K562 (cell line): ENCODE data around the gene ADPRM. TPM values are rescaled to one million over a fixed set of nuclear protein-coding genes. Genes with fewer than 3 reads are reported as not detected.
A peak's percentile ranks its signal among the peaks of the same experiment; 100 is the strongest.

Source experiments
- ATAC-seq: fragments of 200-7000 bp; cut with Tn5 transposase; 3 replicates; pipeline ENCODE4 v1.9.1; 2020; ENCODE audit warnings: moderate library complexity
- BruUV-seq: library from RNA; stranded (reverse); fragments of 400-500 nt; replicated peaks from 2 replicates; lab custom pipeline; 2021; lab: Mats Ljungman, UMichigan
- CTCF ChIA-PET: fragments of 300-600 bp; formaldehyde crosslinking; extraction: SDS; loops from one replicate; lab custom pipeline; 2021; ENCODE audit warnings: low intra/inter-chr PET ratio; lab: Yijun Ruan, JAX
- POLR2A ChIA-PET: fragments of 300-600, 350-650 bp; sonication (Branson Sonifier 250); formaldehyde crosslinking; extraction: SDS; loops from one replicate; lab custom pipeline; 2021; ENCODE audit warnings: antibody characterized with exemption, inconsistent platforms; lab: Yijun Ruan, JAX
- DNase-seq, 4 experiments: peaks; one replicate each; pipeline versions ENCODE4 v3.0.0 to v3.0.0-alpha.2; 2011 to 2018; ENCODE audit warnings: low spot score in 3 of 4, mixed read lengths in 3 of 4; ENCODE audit errors: extremely low read depth in 1 of 4
- FAIRE-seq: peaks from 2 replicates; lab custom pipeline; 2011; peaks lifted over from hg19 to GRCh38; lab: Jason Lieb, UNC
- H2AFZ ChIP-seq: 2 replicates; pipeline ENCODE4 v1.6.0; 2011; ENCODE audit warnings: low read depth, low read length, control low read depth, inconsistent platforms
- H3K27ac ChIP-seq: fragments of 200-600 bp; 3 replicates; pipeline ENCODE4 v1.8.0; 2011; ENCODE audit warnings: low read depth, mild to moderate bottlenecking, control low read depth, inconsistent platforms, low read length, moderate library complexity, mixed read lengths; ENCODE audit errors: extremely low read depth
- H3K27me3 ChIP-seq, 2 experiments: fragments of 300-600 bp in 1 of 2; 2 replicates in 1 of 2; 3 replicates in 1 of 2; pipeline versions ENCODE4 v1.6.0 to v1.8.0; 2011; ENCODE audit warnings: inconsistent platforms in 2 of 2, low read length in 2 of 2, mild to moderate bottlenecking in 1 of 2, mixed read lengths in 1 of 2, moderate library complexity in 1 of 2; ENCODE audit not compliant: control insufficient read depth in 2 of 2, insufficient read depth in 2 of 2
- H3K36me3 ChIP-seq: fragments of 300-600 bp; 3 replicates; pipeline ENCODE4 v1.8.0; 2011; ENCODE audit warnings: mild to moderate bottlenecking, low read length, inconsistent platforms; ENCODE audit not compliant: control insufficient read depth, insufficient read depth
- H3K4me1 ChIP-seq, 2 experiments: fragments of 200-600 bp in 1 of 2; replicated peaks in 1 of 2; 2 replicates in 1 of 2; 3 replicates in 1 of 2; pipeline versions ENCODE4 v1.5.1 to v1.8.0; 2011; ENCODE audit warnings: inconsistent platforms in 2 of 2, low read length in 2 of 2, mild to moderate bottlenecking in 1 of 2, mixed read lengths in 1 of 2, moderate library complexity in 1 of 2; ENCODE audit not compliant: control insufficient read depth in 2 of 2, insufficient read depth in 2 of 2
- H3K4me2 ChIP-seq: 2 replicates; pipeline ENCODE4 v1.6.1; 2011; ENCODE audit warnings: low read length, control low read depth, inconsistent platforms, mixed read lengths; ENCODE audit not compliant: insufficient read depth
- H3K4me3 ChIP-seq: fragments of 200-600 bp; sonication (generic), shearing (Covaris generic); 2 replicates; pipeline ENCODE4 v1.5.1; 2016; ENCODE audit warnings: control low read depth, inconsistent platforms
- H3K79me2 ChIP-seq: fragments of 200-600 bp; 3 replicates; pipeline ENCODE4 v1.8.0; 2011; ENCODE audit warnings: low read length, inconsistent platforms; ENCODE audit not compliant: control insufficient read depth, insufficient read depth
- H3K9ac ChIP-seq, 2 experiments: 2 replicates each; pipeline versions ENCODE4 v1.6.0 to v1.6.1; 2011; ENCODE audit warnings: low read depth in 2 of 2, low read length in 2 of 2, control low read depth in 1 of 2, inconsistent platforms in 1 of 2, mild to moderate bottlenecking in 1 of 2, mixed read lengths in 1 of 2; ENCODE audit not compliant: insufficient read depth in 1 of 2
- H3K9me1 ChIP-seq: one replicate; pipeline ENCODE4 v1.6.0; 2011; ENCODE audit warnings: inconsistent platforms, mild to moderate bottlenecking, low read length, moderate library complexity; ENCODE audit not compliant: control insufficient read depth, insufficient read depth
- H3K9me3 ChIP-seq: replicated peaks from 2 replicates; pipeline ENCODE4 v1.5.1; 2011; ENCODE audit warnings: low read depth, low read length, inconsistent platforms; ENCODE audit not compliant: control insufficient read depth, insufficient read depth
- H4K20me1 ChIP-seq: replicated peaks from 2 replicates; pipeline ENCODE4 v1.6.1; 2011; ENCODE audit warnings: low read length, inconsistent platforms, mixed read lengths; ENCODE audit not compliant: control insufficient read depth, insufficient read depth
- ETV1 ChIP-seq: fragments of 450-650 bp; conservative IDR thresholded peaks from 2 replicates; pipeline ENCODE4 v1.6.1; 2016; ENCODE audit warnings: missing genetic modification characterization, control low read depth, low read depth, missing compliant biosample characterization
- FOXM1 ChIP-seq, 2 experiments: fragments of 450-650 bp in 1 of 2; sonication (generic) in 1 of 2; formaldehyde crosslinking in 1 of 2; IDR thresholded peaks; 2 replicates each; pipeline versions ENCODE4 v1.6.1 to v1.9.0; 2017 to 2022; ENCODE audit warnings: low read depth in 2 of 2, mild to moderate bottlenecking in 2 of 2, missing genetic modification reagents in 1 of 2, moderate library complexity in 1 of 2
- HOXB6 ChIP-seq: fragments of 250-450 bp; sonication (Bioruptor Pico); IDR thresholded peaks from 2 replicates; pipeline ENCODE4 v1.5.1; 2022; ENCODE audit warnings: mild to moderate bottlenecking, borderline replicate concordance
- LARP7 ChIP-seq: fragments of 450-650 bp; IDR thresholded peaks from 2 replicates; pipeline ENCODE4 v1.6.1; 2016
- POU5F1 ChIP-seq: fragments of 150-350 bp; IDR thresholded peaks from 2 replicates; pipeline ENCODE4 v1.6.1; 2014; ENCODE audit warnings: borderline replicate concordance, low read length, low read depth, mild to moderate bottlenecking; ENCODE audit not compliant: partially characterized antibody
- ZFP1 ChIP-seq: fragments of 450-650 bp; formaldehyde crosslinking; IDR thresholded peaks from 2 replicates; pipeline ENCODE4 v1.4.0; 2020; ENCODE audit warnings: mild to moderate bottlenecking, mixed read lengths
- WGBS: fragments of 100-300 bp; shearing (Covaris generic); methylation state at CpG from one replicate; pipeline ENCODE4 v1.1.6; 2016; ENCODE audit warnings: low coverage, mixed read lengths; ENCODE audit not compliant: insufficient coverage; ENCODE audit errors: missing lambda C conversion rate; 5-methylcytosine and 5-hydroxymethylcytosine counted together
- in situ Hi-C: fragments of 300-500 bp; cut with MboI; formaldehyde crosslinking; loops from 4 replicates; pipeline ENCODE4 v1.15.0; 2018; ENCODE audit warnings: inconsistent platforms, mixed read lengths
- intact Hi-C: fragments of 100-400 bp; cut with micrococcal nuclease; formaldehyde crosslinking; loops from 2 replicates; pipeline ENCODE4 v1.14.2; 2022
- polyA plus RNA-seq, 8 experiments: library from polyadenylated mRNA; depleted of rRNA in 4 of 8; stranded (reverse) in 5 of 8; unstranded in 3 of 8; fragments of >200 nt; fragmentation: Nextera tagmentation in 2 of 8; fragmentation: Illumina TruSeq in 1 of 8; extraction: Ambion mirVana in 2 of 8; extraction: Trizol in 1 of 8; gene quantifications; 2 replicates each; pipeline versions ENCODE4 v1.2.1 to v1.2.3, GENCODE V29; 2011 to 2014; ENCODE audit warnings: inconsistent platforms in 1 of 8, missing spikeins in 1 of 8
- total RNA-seq, 7 experiments: library from RNA; depleted of rRNA in 6 of 7; stranded (reverse); fragments of >200 nt in 6 of 7; fragmentation: Illumina TruSeq in 2 of 7; extraction: Trizol in 2 of 7; gene quantifications; 2 replicates each; pipeline versions ENCODE4 v1.2.1 to v1.2.3, GENCODE V29; 2011 to 2021; ENCODE audit warnings: low replicate concordance in 1 of 7
- TF ChIP-seq, protein P1 (sequence below): IDR thresholded peaks from 2 replicates; pipeline ENCODE4 v1.6.1; 2016; ENCODE audit warnings: missing genetic modification characterization, missing compliant biosample characterization

The ADPRM gene
- total and polyA plus RNA-seq, 9 of the 15 experiments (the other 6 are each of a cell fraction or from before 2014, with no cell fraction given), result 4.7 to 17.6 (median 6.2) TPM

- WGBS, result 0% methylated on average over 2 of the region's 3 CpGs
- Histone ChIP-seq H3K36me3 (no peaks in the 10 kb centered on the region), H3K4me1 (no peaks in the 10 kb centered on the region), H3K9me1 (no peaks in the 10 kb centered on the region), H3K27me3 (peaks cover 3 to 18% of the 10 kb centered on the region in 2 experiments; a peak in 3 of 5 replicates), H3K4me2 (no peak overlapping the region), H3K4me3 (no peak overlapping the region), H2AFZ (no peak overlapping the region), H3K27ac (no peak overlapping the region), H3K79me2 (no peaks in the 10 kb centered on the region), H3K9me3 (no peaks in the 10 kb centered on the region), H3K9ac (no peak overlapping the region), H4K20me1 (peaks cover 6% of the 10 kb centered on the region; the same call in 1 of the 2 replicates)
- in situ Hi-C loops, result no loop called here
- ATAC-seq (no peak), FAIRE-seq (no peak), DNase-seq (no peak)
- ChIA-PET CTCF (no interaction called here), POLR2A (no interaction called here)
- BruUV-seq, result no TSS peak
- intact Hi-C loops, result no loop called here
- TF ChIP-seq ZFP1 (CRISPR knock-in tag), result no peak
- TF ChIP-seq HOXB6 (CRISPR knock-in tag), result no peak
- no peak for TF ChIP-seq LARP7
- TF ChIP-seq, protein P1, sequence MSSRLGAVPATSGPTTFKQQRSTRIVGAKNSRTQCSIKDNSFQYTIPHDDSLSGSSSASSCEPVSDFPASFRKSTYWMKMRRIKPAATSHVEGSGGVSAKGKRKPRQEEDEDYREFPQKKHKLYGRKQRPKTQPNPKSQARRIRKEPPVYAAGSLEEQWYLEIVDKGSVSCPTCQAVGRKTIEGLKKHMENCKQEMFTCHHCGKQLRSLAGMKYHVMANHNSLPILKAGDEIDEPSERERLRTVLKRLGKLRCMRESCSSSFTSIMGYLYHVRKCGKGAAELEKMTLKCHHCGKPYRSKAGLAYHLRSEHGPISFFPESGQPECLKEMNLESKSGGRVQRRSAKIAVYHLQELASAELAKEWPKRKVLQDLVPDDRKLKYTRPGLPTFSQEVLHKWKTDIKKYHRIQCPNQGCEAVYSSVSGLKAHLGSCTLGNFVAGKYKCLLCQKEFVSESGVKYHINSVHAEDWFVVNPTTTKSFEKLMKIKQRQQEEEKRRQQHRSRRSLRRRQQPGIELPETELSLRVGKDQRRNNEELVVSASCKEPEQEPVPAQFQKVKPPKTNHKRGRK (tag), result peak; percentile 64; the same call in 1 of the 2 replicates
- no peak for TF ChIP-seq ETV1 (tag)
- no peak for TF ChIP-seq FOXM1 (IDR thresholded peaks at IDR 0.05; ENCODE audit: low read depth)
- TF ChIP-seq FOXM1 (CRISPR knock-in tag; IDR thresholded peaks at IDR 0.05; ENCODE audit: low read depth), result no peak
- TF ChIP-seq POU5F1, result no peak
- TF ChIP-seq, all 486 proteins: peak for 1
These were observed 58.3 kb downstream of the ADPRM start for GRCh38 chr17:10755592-10756127.
